Hematopoietic multipotent progenitor cell treated with erythropoietin and hydrocortisone succinate and interleukin-3 and kit ligand, for 15 days (in vitro differentiated cells): ENCODE results near the gene CASR.
"Not testable (repeated sequence)": the region's sequence is repeated elsewhere in the genome, so short reads cannot be mapped to it uniquely, and the experiment has no call there.

ENCODE experiments used
- DNase-seq: peaks from one replicate; pipeline ENCODE4 v3.0.0-alpha.2; 2015; ENCODE audit warnings: low spot score

Gene CASR, protein sequence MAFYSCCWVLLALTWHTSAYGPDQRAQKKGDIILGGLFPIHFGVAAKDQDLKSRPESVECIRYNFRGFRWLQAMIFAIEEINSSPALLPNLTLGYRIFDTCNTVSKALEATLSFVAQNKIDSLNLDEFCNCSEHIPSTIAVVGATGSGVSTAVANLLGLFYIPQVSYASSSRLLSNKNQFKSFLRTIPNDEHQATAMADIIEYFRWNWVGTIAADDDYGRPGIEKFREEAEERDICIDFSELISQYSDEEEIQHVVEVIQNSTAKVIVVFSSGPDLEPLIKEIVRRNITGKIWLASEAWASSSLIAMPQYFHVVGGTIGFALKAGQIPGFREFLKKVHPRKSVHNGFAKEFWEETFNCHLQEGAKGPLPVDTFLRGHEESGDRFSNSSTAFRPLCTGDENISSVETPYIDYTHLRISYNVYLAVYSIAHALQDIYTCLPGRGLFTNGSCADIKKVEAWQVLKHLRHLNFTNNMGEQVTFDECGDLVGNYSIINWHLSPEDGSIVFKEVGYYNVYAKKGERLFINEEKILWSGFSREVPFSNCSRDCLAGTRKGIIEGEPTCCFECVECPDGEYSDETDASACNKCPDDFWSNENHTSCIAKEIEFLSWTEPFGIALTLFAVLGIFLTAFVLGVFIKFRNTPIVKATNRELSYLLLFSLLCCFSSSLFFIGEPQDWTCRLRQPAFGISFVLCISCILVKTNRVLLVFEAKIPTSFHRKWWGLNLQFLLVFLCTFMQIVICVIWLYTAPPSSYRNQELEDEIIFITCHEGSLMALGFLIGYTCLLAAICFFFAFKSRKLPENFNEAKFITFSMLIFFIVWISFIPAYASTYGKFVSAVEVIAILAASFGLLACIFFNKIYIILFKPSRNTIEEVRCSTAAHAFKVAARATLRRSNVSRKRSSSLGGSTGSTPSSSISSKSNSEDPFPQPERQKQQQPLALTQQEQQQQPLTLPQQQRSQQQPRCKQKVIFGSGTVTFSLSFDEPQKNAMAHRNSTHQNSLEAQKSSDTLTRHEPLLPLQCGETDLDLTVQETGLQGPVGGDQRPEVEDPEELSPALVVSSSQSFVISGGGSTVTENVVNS

DNA sequence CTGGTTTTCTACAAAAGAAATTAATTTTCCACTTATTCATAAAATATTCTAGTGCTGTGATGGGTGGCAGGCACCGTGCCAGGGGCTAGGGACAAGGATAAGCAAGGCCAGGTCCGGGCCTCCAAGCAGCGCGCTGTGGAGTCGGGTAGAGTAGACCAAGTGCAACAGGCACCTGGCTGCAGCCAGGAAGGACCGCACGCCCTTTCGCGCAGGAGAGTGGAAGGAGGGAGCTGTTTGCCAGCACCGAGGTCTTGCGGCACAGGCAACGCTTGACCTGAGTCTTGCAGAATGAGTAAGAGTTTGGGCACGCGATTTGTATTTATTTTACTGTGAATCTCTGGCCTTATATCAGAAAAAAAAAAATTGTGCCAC is at the start of gene CASR:
CASR (plus strand) TSS at position 148 of the 372 bp plus-strand sequence. CDS start 70,522 bp downstream, outside the sequence.
- no peak for DNase-seq

DNA sequence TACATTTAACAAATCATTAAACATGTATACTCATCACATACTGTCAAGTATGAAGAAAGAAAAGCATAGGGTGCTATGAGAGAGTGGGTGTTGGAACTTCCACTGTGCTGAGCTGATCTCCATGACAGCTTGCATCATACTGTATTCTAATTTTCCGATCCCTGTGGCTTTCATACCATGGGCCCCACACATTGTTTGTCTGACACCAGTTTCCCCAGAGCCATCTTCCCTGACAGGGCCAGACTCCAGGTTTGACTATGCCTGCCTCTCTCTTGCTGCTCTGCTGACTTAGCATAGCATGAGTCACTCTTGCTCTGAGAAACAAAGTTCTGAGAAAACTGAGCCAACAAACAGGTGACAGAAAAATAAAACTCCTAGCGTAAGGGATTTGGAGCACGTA is 37.0 kb upstream of the CASR start:
- DNase-seq, result no peak

DNA sequence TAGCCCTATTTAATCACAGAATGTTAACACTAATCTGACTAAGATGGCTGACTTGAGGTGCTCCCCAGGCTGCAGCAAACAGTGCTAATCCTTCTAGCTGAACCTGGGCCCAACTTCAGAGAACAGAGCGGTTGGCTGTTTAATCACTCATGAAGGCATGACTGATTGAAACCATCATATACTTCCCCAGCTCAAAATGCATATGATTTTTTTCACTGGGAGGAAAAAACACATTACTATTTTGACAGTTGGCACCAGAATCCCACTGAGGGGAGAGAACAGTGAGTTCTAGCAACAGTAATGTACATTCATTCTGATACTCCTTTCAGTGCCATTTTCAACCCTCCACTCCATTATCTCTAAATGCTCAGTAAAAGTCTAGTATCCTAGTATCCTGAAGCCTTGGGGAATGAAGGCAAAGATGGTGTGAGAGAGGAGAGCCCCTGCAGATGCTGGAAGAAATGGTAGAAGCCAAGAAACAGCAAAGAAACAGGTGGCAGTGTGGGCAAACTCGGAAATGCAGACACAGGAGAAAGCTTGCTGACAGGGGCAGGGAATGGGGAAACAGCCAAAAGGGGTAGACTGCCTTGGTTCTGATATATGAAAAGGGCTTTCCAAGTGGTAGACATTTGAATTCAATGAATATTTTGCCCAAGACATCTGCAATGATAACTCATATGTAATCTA is 34.4 kb upstream of the CASR start:
- DNase-seq, result no peak

DNA sequence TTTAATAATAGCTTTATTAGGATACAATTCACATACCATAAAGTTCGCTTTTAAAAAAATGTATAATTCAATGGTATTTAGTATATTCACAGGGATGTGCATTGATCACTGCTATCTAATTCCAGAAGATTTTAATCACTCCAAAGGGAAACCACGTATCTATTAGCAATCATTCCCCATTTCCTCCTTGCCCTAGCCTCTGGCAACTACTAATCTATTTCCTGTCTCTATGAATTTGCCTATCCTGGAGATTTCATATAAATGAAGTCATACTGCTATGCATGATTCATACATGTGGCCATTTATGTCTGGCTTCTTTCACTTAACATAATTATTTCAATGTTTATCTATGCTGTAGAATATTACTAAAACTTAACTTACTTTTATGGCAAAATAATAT is 32.0 kb upstream of the CASR start:
- no peak for DNase-seq

DNA sequence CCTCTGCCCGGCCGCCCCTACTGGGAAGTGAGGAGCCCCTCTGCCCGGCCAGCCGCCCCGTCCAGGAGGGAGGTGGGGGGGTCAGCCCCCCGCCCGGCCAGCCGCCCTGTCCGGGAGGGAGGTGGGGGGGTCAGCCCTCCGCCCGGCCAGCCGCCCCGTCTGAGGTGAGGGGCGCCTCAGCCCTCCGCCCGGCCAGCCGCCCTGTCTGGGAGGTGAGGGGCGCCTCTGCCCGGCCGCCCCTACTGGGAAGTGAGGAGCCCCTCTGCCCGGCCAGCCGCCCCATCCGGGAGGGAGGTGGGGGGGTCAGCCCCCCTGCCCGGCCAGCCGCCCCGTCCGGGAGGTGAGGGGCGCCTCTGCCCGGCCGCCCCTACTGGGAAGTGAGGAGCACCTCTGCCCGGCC is 18.5 kb upstream of the CASR start:
- not testable (repeated sequence) for DNase-seq

DNA sequence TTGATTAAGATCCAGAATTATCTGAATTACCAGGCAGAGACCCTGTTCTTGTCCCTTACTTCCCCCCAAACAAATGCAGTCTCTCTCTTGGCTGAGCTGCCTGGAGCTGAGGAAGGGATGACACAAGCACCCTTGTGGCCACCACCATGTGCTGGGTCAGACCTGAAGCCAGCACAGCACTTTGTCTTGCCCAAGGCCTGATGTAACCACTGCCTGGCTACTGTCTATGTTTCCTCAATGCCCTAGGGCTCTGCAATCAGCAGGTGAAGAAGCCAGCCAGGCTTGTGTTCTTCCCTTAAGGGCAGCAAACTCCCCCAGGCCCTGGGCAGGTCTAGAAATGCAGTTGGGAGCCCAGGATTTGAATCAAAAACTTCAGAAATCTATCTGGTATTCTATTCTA is 15.8 kb upstream of the CASR start:
- no peak for DNase-seq

DNA sequence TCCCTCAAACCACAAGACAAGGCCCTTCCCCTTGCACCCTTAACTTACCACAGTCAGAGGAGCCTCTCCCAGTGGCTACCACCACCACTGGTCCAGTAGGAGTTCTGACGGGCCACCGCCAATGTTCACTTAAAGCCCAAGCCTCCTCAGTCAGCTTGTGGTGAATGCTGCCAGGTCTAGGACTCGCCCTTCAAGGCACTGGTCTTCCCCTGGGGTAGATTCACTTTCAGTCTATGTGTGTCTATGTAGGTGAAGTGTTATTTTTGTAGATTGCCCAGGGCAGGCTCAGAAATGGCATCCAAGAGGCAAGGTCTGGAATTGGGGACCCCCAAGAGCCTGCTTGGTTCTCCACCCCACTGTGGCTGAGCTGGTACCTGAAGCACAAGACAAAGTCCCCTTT is 15.4 kb upstream of the CASR start:
- DNase-seq, result no peak

DNA sequence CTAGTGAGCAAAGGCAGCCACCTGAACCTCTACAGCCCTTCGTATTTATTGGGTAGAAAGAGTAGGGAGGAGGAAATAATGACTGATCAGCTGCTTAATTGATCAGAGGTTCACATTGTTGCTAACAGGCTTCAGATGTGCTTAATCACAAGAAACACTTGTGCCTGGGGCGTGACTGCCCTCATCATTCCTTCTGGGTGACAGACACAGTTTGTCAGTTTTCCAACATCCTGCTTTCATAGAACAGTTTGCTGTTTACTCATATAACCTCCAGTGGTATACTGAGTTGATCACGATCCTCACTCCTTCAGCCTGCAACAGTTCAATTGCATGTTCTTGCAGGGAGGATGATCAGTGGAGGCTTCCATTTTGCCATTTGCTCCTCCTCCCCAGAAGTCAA is 13.6 kb upstream of the CASR start:
- DNase-seq, result peak; percentile 6

DNA sequence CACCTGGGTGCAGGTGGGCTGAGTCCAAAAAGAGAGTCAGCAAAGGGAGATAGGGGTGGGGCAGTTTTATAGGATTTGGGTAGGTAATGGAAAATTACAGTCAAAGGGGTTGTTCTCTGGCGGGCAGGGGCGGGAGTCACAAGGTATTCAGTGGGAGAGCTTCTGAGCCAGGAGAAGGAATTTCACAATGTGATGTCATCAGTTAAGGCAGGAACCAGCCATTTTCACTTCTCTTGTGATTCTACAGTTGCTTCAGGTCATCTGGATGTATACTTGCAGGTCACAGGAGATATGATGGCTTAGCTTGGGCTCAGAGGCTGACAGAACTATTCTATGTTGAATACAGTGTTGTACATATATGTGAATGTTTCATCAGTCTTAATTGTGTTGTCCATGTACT is 12.1 kb upstream of the CASR start:
- not testable (repeated sequence) for DNase-seq

DNA sequence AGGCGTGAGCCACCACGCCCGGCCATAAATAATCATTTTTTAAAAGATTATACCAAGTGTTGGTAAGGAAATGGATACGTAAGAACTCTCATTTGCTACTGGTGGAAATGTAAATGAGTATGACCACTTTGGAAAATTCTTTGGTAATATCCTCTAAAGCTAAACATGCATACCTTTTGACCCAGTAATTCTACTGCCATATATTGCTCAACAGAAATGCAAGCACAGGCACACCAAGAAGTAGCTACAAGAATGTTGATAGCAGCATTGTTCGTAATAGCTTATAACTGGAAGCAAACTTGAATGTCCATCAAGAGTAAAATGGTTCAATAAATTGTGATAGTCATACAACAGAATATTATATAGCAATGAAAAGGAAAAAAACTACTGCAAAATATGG is 4.8 kb upstream of the CASR start:
- DNase-seq, result no peak

DNA sequence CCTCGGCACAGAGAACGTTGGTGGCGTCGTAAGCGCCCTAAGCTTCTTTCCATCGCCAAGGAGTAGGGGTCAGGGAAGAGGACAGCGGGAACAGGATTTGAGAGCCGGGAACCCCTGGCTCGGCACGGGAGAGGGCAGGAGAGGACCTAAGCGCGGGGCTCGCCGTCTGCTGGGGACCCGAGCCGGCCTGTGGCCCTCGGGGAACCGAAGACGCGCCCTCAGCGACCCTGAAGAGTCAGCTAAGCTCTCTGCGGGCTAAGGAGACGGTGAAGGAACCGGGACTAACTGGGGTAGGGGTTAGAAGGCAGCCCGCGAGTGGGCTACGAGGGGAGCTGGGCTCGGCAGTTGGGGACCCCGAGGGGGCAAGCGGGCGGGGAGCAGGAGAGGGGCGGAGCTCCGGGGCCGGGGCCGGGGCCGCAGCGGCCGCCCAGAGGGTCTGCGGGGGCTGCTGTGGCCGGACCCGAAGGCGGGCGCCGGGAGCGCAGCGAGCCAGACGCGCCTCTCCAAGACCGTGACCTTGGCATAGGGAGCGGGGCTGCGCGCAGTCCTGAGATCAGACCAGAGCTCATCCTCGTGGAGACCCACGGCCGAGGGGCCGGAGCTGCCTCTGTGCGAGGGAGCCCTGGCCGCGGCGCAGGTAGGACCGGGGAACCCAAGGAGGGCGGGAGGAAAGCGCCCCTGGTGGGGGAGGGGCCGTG is 574 bp downstream of the CASR start:
- DNase-seq, result no peak

DNA sequence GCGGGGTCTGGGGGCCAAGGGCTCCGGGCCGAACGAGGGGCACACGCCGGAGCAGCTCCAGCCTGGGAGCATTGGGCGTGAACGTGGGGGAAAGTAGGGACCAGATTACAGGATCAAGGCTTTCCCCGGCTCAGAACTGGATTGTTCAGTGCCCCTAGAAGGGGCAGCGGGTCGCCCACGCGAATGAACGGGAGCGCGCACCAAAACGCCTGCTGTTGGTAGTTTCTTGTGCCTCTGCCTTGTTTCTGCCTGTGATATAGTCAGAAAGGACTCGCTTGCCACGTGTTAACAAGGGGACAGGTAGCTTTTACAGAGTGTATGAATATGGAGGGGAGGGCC is 1.1 kb downstream of the CASR start:
- no peak for DNase-seq

DNA sequence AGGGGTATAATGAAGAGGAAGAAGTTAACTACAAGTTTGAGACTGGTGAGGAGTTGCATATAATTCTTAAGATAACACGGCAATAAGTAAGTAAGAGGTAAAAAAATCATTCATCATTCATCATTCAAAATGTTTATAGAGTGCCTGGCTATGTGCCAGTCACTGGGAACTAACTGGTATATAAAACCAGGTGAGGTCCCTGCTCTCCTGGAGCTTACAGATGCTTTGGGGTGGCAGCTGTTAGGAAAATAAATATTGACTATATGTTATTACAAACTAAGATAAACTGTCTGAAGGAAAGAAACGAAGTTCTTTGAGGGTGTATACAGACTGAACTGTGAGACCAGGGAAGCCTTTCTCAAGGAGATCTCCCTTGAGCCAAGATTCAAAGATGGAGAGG is 2.9 kb downstream of the CASR start:
- no peak for DNase-seq

DNA sequence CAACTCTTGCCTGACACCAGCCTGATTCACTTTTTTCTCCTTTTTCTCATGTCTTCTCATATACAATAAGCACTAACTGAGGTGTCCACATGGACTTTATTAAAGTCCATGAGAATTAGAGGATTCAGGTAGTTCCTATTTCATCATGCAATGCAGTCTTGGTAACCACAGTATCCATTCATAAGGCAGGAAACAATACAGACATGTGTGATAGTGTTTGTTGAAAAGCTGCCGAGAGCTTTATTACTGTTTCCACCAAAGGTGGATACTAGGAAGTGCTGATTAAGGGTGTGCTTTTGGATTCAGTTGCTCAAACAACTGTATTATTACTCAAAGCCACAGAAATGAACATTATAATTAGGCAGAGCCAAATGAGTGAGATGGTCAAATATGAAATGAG is 5.3 kb downstream of the CASR start:
- no peak for DNase-seq

DNA sequence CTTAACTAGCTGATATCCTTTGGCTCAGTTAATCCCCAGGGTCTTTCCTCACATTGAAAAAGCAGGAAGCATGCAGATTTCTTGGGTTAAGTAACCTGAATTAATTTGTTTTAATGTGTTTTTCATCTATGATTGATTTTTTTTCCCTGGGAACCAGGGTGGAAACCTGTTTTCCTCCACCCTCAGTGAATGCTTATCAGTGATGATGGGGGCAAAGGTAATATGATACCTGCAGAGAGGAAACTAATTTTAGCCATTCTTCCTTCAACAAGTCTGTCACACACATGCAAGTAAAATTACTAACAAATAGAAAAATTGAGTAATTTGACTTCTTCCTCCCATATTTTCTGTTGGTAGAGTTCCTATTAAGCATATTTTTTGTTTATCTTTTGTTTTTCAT is 5.9 kb downstream of the CASR start:
- no peak for DNase-seq

DNA sequence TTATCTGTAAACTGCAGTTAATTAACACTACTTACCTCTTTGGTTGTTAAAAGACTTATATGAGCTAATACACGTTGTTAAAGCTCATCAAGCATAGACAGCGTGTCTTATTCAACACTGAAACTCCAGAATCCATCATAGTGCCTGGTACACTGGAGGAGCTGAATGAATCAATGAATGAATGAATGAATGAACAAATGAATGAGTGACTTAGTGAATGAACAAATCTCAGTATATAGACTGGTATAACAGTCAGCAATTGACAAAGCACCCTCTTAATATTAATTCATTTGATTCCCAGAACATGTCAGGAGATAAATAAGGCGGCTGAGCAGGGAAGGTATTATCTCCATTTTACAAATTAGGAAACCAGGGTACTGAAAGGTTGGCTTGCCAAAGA is 7.1 kb downstream of the CASR start:
- no peak for DNase-seq

DNA sequence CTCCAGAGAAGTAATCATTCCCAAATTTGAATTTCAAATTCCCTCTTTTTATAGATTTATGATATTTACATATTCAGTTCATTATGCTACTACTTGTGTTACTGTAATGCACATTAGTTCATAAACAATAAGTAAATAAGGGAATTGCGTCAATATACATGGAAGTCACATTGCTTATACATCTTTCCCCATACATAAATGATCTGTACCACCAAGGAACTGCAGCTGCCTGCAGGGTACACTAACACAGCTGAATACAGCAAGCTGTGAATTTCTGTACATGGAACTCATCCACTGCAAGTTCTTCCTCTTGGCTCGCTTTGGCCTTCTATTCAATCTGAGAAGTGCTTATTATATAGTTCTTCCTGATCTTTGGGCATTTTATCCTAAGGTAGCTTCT is 15.5 kb downstream of the CASR start:
- no peak for DNase-seq

DNA sequence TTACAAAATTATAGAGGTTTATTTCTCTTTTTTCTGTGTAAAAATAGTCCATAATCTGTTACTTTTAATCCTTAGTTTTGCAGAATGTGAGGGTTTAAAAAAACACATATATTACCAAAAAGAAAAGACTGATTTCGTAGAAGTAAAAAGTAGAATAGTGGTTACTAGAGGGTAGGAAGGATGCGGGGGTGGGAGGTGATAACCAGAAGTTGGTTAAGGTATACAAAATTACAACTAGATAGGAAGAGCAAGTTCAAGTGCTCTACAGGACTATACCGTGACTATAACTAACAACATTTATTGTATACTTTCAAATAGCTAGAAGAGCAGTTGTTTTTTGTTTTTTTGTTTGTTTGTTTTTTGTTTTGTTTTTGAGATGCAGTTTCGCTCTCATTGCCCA is 16.1 kb downstream of the CASR start:
- DNase-seq, result no peak

DNA sequence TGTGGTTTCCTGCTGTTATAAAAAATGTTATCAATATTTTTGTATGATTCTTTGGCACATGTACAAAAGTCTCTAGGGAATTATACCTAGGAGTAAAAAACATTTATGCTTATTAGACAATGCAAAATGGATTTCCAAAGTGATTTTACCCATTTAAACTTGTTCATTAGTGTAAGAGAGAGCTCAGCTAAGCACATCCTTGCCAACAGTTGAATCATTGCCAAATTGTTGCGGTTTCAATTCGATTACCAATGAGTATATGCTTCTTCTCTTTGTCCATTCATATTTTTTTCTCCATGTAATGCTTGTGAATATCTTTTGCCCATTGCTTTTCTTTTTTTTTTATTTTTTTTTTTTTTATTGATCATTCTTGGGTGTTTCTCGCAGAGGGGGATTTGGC is 17.2 kb downstream of the CASR start:
- no peak for DNase-seq

DNA sequence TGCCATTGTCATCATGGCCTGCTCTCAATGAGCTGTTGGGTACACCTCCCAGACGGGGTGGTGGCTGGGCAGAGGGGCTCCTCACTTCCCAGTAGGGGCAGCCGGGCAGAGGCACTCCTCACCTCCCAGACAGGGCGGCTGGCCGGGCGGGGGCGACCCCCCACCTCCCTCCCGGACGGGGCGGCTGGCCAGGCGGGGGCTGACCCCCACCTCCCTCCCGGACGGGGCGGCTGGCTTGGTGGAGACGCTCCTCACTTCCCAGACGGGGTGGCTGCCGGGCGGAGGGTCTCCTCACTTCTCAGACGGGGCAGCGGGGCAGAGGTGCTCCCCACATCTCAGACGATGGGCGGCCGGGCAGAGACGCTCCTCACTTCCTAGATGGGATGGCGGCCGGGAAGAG is 18.0 kb downstream of the CASR start:
- not testable (repeated sequence) for DNase-seq

DNA sequence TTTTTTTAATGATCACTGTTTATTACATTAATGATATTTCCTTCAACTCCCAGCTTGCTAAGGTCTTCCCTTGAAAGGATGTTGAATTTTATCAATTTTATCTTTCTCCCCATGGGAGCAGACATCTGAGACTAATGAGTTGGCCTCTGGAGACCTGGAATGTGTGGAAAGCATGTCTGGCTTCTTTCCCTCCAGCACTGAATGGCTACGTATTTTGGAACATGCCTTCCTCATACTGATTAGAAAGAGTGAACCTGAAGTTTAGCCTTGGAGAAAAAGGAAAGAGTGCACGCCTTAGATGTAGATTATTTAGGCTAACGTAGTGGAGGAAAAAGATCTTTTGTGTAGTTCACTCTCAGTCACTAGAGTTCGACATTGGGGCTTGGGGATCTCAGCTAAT is 25.1 kb downstream of the CASR start:
- no peak for DNase-seq

DNA sequence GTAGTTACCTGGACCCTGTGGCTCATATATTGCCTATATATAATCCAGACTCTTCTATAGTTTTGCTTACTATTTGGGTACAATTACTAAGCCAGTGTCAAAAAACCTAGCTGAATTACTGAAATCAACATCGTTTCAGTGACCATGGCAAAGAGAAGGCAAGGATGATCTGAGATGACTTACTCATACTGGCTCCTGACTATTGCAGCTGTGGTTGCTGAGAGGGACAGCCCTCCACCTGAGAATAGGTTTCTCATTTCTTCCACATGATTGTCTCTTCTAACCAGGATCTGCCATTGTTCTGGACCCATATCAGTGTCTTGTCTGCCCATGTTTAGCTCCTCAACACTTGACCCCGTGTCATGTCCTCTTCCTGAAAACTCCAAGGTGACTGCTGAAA is 30.2 kb downstream of the CASR start:
- DNase-seq, result no peak
